HepG2 (cell line): Measurements from ENCODE around the gene AGBL1. TPM values are rescaled to one million over a fixed set of nuclear protein-coding genes. Genes with fewer than 3 reads are reported as not detected.

Source experiments
- ATAC-seq: fragments of 200-7000 bp; cut with Tn5 transposase; 3 replicates; pipeline ENCODE4 v1.9.1; 2020; ENCODE audit warnings: mild to moderate bottlenecking, moderate library complexity
- BruUV-seq: library from RNA; stranded (reverse); fragments of 400-500 nt; replicated peaks from 2 replicates; lab custom pipeline; 2021; lab: Mats Ljungman, UMichigan
- CTCF ChIA-PET: fragments of 300-600 bp; formaldehyde crosslinking; extraction: SDS; loops from one replicate; lab custom pipeline; 2021; ENCODE audit warnings: low total read pairs, inconsistent platforms, low intra/inter-chr PET ratio; lab: Yijun Ruan, JAX
- POLR2A ChIA-PET: fragments of 350-600 bp; sonication (Branson Sonifier 250); formaldehyde crosslinking; loops from one replicate; lab custom pipeline; 2020; ENCODE audit warnings: antibody characterized with exemption, inconsistent platforms; lab: Yijun Ruan, JAX
- DNase-seq: peaks from one replicate; pipeline ENCODE4 v3.0.0-alpha.2; 2015; ENCODE audit warnings: low spot score
- FAIRE-seq: peaks from 3 replicates; lab custom pipeline; 2011; peaks lifted over from hg19 to GRCh38; lab: Jason Lieb, UNC
- H2AFZ ChIP-seq: one replicate; pipeline ENCODE4 v1.6.1; 2011; ENCODE audit warnings: low read length, inconsistent platforms
- H3K27ac ChIP-seq: fragments of 300-600 bp; 3 replicates; pipeline ENCODE4 v1.8.0; 2011; ENCODE audit warnings: mixed run types, mild to moderate bottlenecking, mixed read lengths, low read length, inconsistent platforms; ENCODE audit not compliant: insufficient read depth; ENCODE audit errors: extremely low read length
- H3K27me3 ChIP-seq, 2 experiments: fragments of 200-600 bp in 1 of 2; 2 replicates in 1 of 2; 3 replicates in 1 of 2; pipeline versions ENCODE4 v1.6.0 to v1.8.0; 2011; ENCODE audit warnings: low read length in 2 of 2, mild to moderate bottlenecking in 2 of 2, moderate library complexity in 2 of 2, inconsistent platforms in 1 of 2; ENCODE audit not compliant: insufficient read depth in 2 of 2, control insufficient read depth in 1 of 2
- H3K36me3 ChIP-seq, 2 experiments: fragments of 200-600 bp in 1 of 2; replicated peaks in 1 of 2; 2 replicates in 1 of 2; 3 replicates in 1 of 2; pipeline versions ENCODE4 v1.5.1 to v1.8.0; 2011; ENCODE audit warnings: low read length in 2 of 2, inconsistent platforms in 1 of 2; ENCODE audit not compliant: insufficient read depth in 2 of 2, control insufficient read depth in 1 of 2
- H3K4me1 ChIP-seq: 2 replicates; pipeline ENCODE4 v1.5.1; 2012; ENCODE audit warnings: low read length, inconsistent platforms; ENCODE audit not compliant: insufficient read depth
- H3K4me2 ChIP-seq: 2 replicates; pipeline ENCODE4 v1.6.0; 2011; ENCODE audit warnings: low read depth, low read length, inconsistent platforms
- H3K4me3 ChIP-seq, 3 experiments: fragments of 200-600 bp in 1 of 3; sonication (generic), shearing (Covaris generic) in 1 of 3; replicated peaks in 1 of 3; 2 replicates each; pipeline ENCODE4 v1.5.1; 2011 to 2016; ENCODE audit warnings: low read length in 3 of 3, inconsistent platforms in 2 of 3, low read depth in 2 of 3, mild to moderate bottlenecking in 2 of 3, control low read depth in 1 of 3, mixed read lengths in 1 of 3; ENCODE audit not compliant: insufficient read depth in 1 of 3
- H3K79me2 ChIP-seq: one replicate; pipeline ENCODE4 v1.6.1; 2011; ENCODE audit warnings: low read length, inconsistent platforms; ENCODE audit not compliant: insufficient read depth
- H3K9ac ChIP-seq: 2 replicates; pipeline ENCODE4 v1.6.0; 2011; ENCODE audit warnings: mild to moderate bottlenecking, low read depth, low read length, inconsistent platforms; ENCODE audit not compliant: insufficient read depth
- H3K9me3 ChIP-seq: 2 replicates; pipeline ENCODE4 v1.5.1; 2012; ENCODE audit warnings: mild to moderate bottlenecking, low read length
- H4K20me1 ChIP-seq: 2 replicates; pipeline ENCODE4 v1.6.0; 2011; ENCODE audit warnings: inconsistent platforms, mild to moderate bottlenecking, low read length, moderate library complexity; ENCODE audit not compliant: insufficient read depth
- CHD4 ChIP-seq: fragments of 200-600 bp; sonication (generic); IDR thresholded peaks from 2 replicates; pipeline ENCODE4 v1.7.0; 2017; ENCODE audit warnings: mild to moderate bottlenecking, low read length, borderline replicate concordance
- HNRNPH1 ChIP-seq: fragments of 200-400 bp; formaldehyde crosslinking; optimal IDR thresholded peaks from 2 replicates; pipeline ENCODE3; 2017; ENCODE audit warnings: mild to moderate bottlenecking, low read depth, low read length
- NFE2 ChIP-seq: sonication (generic); formaldehyde crosslinking; IDR thresholded peaks from 2 replicates; pipeline ENCODE4 v1.4.0; 2020; ENCODE audit warnings: missing genetic modification reagents
- NFYB ChIP-seq: sonication (generic); formaldehyde crosslinking; IDR thresholded peaks from 2 replicates; pipeline ENCODE4 v1.4.0; 2020; ENCODE audit warnings: missing genetic modification reagents
- PRPF4 ChIP-seq: fragments of 200-400 bp; formaldehyde crosslinking; IDR thresholded peaks from 2 replicates; pipeline ENCODE4 v1.6.1; 2016; ENCODE audit warnings: low read length, low read depth; ENCODE audit not compliant: poor library complexity, severe bottlenecking
- SKI ChIP-seq: fragments of 450-650 bp; IDR thresholded peaks from one replicate; pipeline ENCODE4 v1.6.1; 2018; ENCODE audit warnings: mild to moderate bottlenecking; ENCODE audit not compliant: partially characterized antibody
- SPEN ChIP-seq: sonication (generic); formaldehyde crosslinking; IDR thresholded peaks from 2 replicates; pipeline ENCODE4 v1.5.1; 2020; ENCODE audit warnings: low read depth, mild to moderate bottlenecking, missing genetic modification reagents
- TEAD2 ChIP-seq: sonication (generic); formaldehyde crosslinking; IDR thresholded peaks from 2 replicates; pipeline ENCODE4 v1.9.0; 2021; ENCODE audit warnings: missing genetic modification reagents
- XBP1 ChIP-seq: sonication (generic); formaldehyde crosslinking; IDR thresholded peaks from 2 replicates; pipeline ENCODE4 v1.5.0; 2020; ENCODE audit warnings: missing genetic modification reagents
- ZNF432 ChIP-seq: sonication (generic); formaldehyde crosslinking; IDR thresholded peaks from 2 replicates; pipeline ENCODE4 v1.5.0; 2020; ENCODE audit warnings: missing genetic modification reagents, mild to moderate bottlenecking, borderline replicate concordance
- ZNF577 ChIP-seq: sonication (generic); formaldehyde crosslinking; IDR thresholded peaks from 2 replicates; pipeline ENCODE4 v1.4.0; 2020; ENCODE audit warnings: mild to moderate bottlenecking, low read depth, missing genetic modification reagents, borderline replicate concordance
- ZNF709 ChIP-seq: sonication (generic); formaldehyde crosslinking; IDR thresholded peaks from 2 replicates; pipeline ENCODE4 v1.5.0; 2020; ENCODE audit warnings: mild to moderate bottlenecking, missing genetic modification reagents
- ZNF710 ChIP-seq: sonication (generic); formaldehyde crosslinking; IDR thresholded peaks from 2 replicates; pipeline ENCODE4 v1.5.0; 2020; ENCODE audit warnings: mild to moderate bottlenecking, missing genetic modification reagents, borderline replicate concordance
- WGBS: methylation state at CpG from one replicate; pipeline ENCODE4 v1.1.6; 2017; ENCODE audit warnings: low lambda C conversion rate; 5-methylcytosine and 5-hydroxymethylcytosine counted together
- in situ Hi-C: cut with HindIII; loops from 2 replicates; pipeline ENCODE4 v1.10.0; 2017; ENCODE audit warnings: low pct_unique_long_range_greater_than_20kb; ENCODE audit not compliant: extremely low pct_ligation_motif_present
- intact Hi-C: fragments of 100-400 bp; cut with micrococcal nuclease; formaldehyde crosslinking; loops from one replicate; pipeline ENCODE4 v1.10.0; 2022; ENCODE audit not compliant: unreplicated experiment
- polyA plus RNA-seq, 8 experiments: library from polyadenylated mRNA; depleted of rRNA in 3 of 8; stranded (reverse) in 7 of 8; unstranded in 1 of 8; fragments of >200 nt; fragmentation: Illumina TruSeq in 4 of 8; extraction: Trizol in 4 of 8; gene quantifications; 2 replicates each; pipeline versions ENCODE4 v1.2.1 to v1.2.3, GENCODE V29; 2011 to 2016; ENCODE audit warnings: low read depth in 4 of 8, missing spikeins in 1 of 8, mixed read lengths in 1 of 8; ENCODE audit not compliant: insufficient read depth in 1 of 8
- total RNA-seq, 5 experiments: library from RNA; depleted of rRNA; stranded (reverse); fragments of >200 nt; fragmentation: Illumina TruSeq; extraction: Trizol; gene quantifications; 2 replicates each; pipeline ENCODE4 v1.2.3, GENCODE V29; 2016; ENCODE audit warnings: low read depth in 1 of 5

AGBL1 gene
- total and polyA plus RNA-seq, 2 of the 13 experiments (the other 11 are each of a cell fraction or from before 2014, with no cell fraction given): 0.01 TPM; not detected in 1

DNA sequence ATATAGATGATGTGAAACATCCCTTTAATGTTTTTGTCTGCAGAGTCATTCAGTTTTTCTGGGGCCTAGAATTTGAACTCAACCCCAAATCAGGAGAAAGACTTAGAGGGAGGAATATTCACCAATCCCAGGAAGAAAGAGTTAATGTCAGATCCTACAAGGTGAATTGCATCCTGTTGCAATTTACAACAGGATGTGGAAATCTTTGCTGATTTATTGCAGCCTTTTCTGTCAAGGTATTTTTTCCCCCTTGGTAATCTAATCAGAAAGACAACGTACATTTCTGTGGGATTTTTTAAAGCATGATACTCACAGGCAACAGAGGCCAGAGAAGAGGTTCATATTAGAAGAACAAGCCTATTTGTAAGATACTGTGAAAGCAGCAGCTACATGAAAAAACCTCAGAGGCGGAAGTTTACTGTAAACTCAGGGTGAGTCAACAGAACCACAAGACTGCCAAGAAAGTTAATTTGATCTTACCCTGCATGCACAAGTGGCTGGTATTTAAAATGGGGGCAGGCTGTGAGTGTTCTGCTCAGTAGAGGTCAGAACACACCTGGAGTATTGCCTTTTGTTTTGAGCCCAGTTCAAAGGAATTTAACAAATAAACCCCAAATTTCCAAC lies 531.9 kb downstream of the AGBL1 start:
- intact Hi-C loops: no loop called here
- Histone ChIP-seq H4K20me1 (no peaks in the 10 kb centered on the region), H3K27ac (no peak overlapping the region), H3K27me3 (no peaks in the 10 kb centered on the region), H3K9ac (no peak overlapping the region), H3K9me3 (peaks cover 51% of the 10 kb centered on the region), H2AFZ (no peak overlapping the region), H3K79me2 (no peaks in the 10 kb centered on the region), H3K4me3 (no peak overlapping the region), H3K4me2 (no peak overlapping the region), H3K4me1 (no peaks in the 10 kb centered on the region), H3K36me3 (no peaks in the 10 kb centered on the region)
- DNase-seq (no peak), ATAC-seq (no peak), FAIRE-seq (no peak)
- in situ Hi-C loops: loop anchor here (25.0 kb wide), 1 partner anchor 749 kb away; no protein-coding TSS in a partner anchor
- POLR2A ChIA-PET: no interaction called here
- 39% methylated on average over 2 of the region's 2 CpGs for WGBS
- CTCF ChIA-PET: no interaction called here
- BruUV-seq: no TSS peak
- TF ChIP-seq ZNF709 (CRISPR knock-in tag) (no peak), TEAD2 (CRISPR knock-in tag) (no peak), SKI (no peak), ZNF577 (CRISPR knock-in tag) (no peak), NFE2 (CRISPR knock-in tag) (no peak), NFYB (CRISPR knock-in tag) (no peak), ZNF432 (CRISPR knock-in tag) (no peak), SPEN (CRISPR knock-in tag) (no peak), HNRNPH1 (no peak), PRPF4 (no peak), XBP1 (CRISPR knock-in tag) (no peak), CHD4 (no peak), ZNF710 (CRISPR knock-in tag) (no peak)
